MM.1S (cell line): ENCODE data around the gene AQP2.

Experiments
- DNase-seq: peaks from one replicate; pipeline ENCODE4 v3.0.0-alpha.2; 2015
- H2AFZ ChIP-seq: fragments of 300-600 bp; sonication (generic); 2 replicates; pipeline ENCODE4 v1.6.0; 2016; ENCODE audit warnings: antibody characterized with exemption, low read length
- H3F3A ChIP-seq: fragments of 300-600 bp; sonication (generic); 2 replicates; pipeline ENCODE4 v1.6.1; 2016; ENCODE audit warnings: mild to moderate bottlenecking, antibody characterized with exemption, low read length, moderate library complexity, mixed read lengths; ENCODE audit not compliant: insufficient read depth
- H3K27ac ChIP-seq: fragments of 300-600 bp; sonication (generic); 2 replicates; pipeline ENCODE4 v1.5.1; 2016; ENCODE audit warnings: mild to moderate bottlenecking, low read length
- H3K27me3 ChIP-seq: fragments of 300-600 bp; sonication (generic); replicated peaks from 2 replicates; pipeline ENCODE4 v1.6.0; 2016; ENCODE audit warnings: low read length; ENCODE audit not compliant: insufficient read depth
- H3K36me3 ChIP-seq: fragments of 300-600 bp; sonication (generic); replicated peaks from 2 replicates; pipeline ENCODE4 v1.6.1; 2016; ENCODE audit warnings: mild to moderate bottlenecking, low read length, mixed read lengths; ENCODE audit not compliant: insufficient read depth
- H3K4me1 ChIP-seq: fragments of 300-600 bp; sonication (generic); 2 replicates; pipeline ENCODE4 v1.6.1; 2016; ENCODE audit warnings: low read length, mixed read lengths
- H3K4me2 ChIP-seq: fragments of 300-600 bp; sonication (generic); 2 replicates; pipeline ENCODE4 v1.6.0; 2016; ENCODE audit warnings: low read depth, low read length
- H3K4me3 ChIP-seq: fragments of 300-600 bp; sonication (generic); 2 replicates; pipeline ENCODE4 v1.5.1; 2016; ENCODE audit warnings: low read length, mixed read lengths
- H3K79me2 ChIP-seq: fragments of 300-600 bp; sonication (generic); 2 replicates; pipeline ENCODE4 v1.6.1; 2016; ENCODE audit warnings: mixed run types, low read length, mixed read lengths
- H3K9ac ChIP-seq: fragments of 300-600 bp; sonication (generic); 2 replicates; pipeline ENCODE4 v1.6.1; 2016; ENCODE audit warnings: low read length, mixed read lengths
- H3K9me2 ChIP-seq: fragments of 300-600 bp; sonication (generic); replicated peaks from 2 replicates; pipeline ENCODE4 v1.6.1; 2016; ENCODE audit warnings: mild to moderate bottlenecking, low read length, mixed read lengths; ENCODE audit not compliant: insufficient read depth
- H3K9me3 ChIP-seq: fragments of 300-600 bp; sonication (generic); replicated peaks from 2 replicates; pipeline ENCODE4 v1.6.1; 2016; ENCODE audit warnings: mild to moderate bottlenecking, low read length, mixed read lengths; ENCODE audit not compliant: insufficient read depth
- H4K20me1 ChIP-seq: fragments of 300-600 bp; sonication (generic); 2 replicates; pipeline ENCODE4 v1.6.1; 2016; ENCODE audit warnings: mild to moderate bottlenecking, low read length, moderate library complexity, mixed read lengths; ENCODE audit not compliant: insufficient read depth
- EZH2 ChIP-seq: fragments of 300-600 bp; sonication (generic); optimal IDR thresholded peaks from 2 replicates; pipeline ENCODE3; 2017; ENCODE audit warnings: low read depth, mild to moderate bottlenecking, antibody characterized with exemption, low read length, mixed read lengths
- EZH2phosphoT487 ChIP-seq: fragments of 300-600 bp; sonication (generic); IDR thresholded peaks from 2 replicates; pipeline ENCODE4 v1.6.1; 2018; ENCODE audit warnings: antibody characterized with exemption, low read length
- TF ChIP-seq, protein P1 (sequence below): fragments of 300-600 bp; sonication (generic); IDR thresholded peaks from 2 replicates; pipeline ENCODE4 v1.5.1; 2016; ENCODE audit warnings: antibody characterized with exemption, low read length, mixed read lengths

The AQP2 gene

DNA sequence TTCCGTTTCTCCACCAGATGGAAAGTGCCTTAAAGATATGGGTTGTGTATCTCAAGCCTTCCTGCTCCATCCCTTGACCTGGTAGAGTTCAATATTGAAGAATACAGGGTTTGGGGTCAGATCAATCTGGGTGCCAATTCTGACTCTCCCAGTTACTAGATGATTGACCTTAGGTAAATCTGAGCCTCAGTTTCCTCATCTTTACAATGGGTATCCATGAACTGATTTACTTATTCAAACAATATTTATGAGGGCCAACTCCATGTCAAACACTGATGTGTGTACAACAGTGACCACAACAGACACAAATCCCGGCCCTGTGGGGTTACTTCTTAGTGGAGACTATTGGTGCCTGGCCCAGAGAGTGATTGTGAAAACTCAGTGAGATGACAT lies 39.3 kb upstream of the AQP2 start:
- H3F3A ChIP-seq = no peaks in the 10 kb centered on the region
- no peaks in the 10 kb centered on the region for H4K20me1 ChIP-seq
- no peak overlapping the region for H2AFZ ChIP-seq
- no peak for TF ChIP-seq EZH2
- TF ChIP-seq, protein P1, sequence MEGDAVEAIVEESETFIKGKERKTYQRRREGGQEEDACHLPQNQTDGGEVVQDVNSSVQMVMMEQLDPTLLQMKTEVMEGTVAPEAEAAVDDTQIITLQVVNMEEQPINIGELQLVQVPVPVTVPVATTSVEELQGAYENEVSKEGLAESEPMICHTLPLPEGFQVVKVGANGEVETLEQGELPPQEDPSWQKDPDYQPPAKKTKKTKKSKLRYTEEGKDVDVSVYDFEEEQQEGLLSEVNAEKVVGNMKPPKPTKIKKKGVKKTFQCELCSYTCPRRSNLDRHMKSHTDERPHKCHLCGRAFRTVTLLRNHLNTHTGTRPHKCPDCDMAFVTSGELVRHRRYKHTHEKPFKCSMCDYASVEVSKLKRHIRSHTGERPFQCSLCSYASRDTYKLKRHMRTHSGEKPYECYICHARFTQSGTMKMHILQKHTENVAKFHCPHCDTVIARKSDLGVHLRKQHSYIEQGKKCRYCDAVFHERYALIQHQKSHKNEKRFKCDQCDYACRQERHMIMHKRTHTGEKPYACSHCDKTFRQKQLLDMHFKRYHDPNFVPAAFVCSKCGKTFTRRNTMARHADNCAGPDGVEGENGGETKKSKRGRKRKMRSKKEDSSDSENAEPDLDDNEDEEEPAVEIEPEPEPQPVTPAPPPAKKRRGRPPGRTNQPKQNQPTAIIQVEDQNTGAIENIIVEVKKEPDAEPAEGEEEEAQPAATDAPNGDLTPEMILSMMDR = no peak
- TF ChIP-seq EZH2phosphoT487 = no peak
- no peak overlapping the region for H3K9ac ChIP-seq
- no peaks in the 10 kb centered on the region for H3K4me1 ChIP-seq
- no peaks in the 10 kb centered on the region for H3K36me3 ChIP-seq
- H3K27me3 ChIP-seq = no peaks in the 10 kb centered on the region
- no peak overlapping the region for H3K4me2 ChIP-seq
- DNase-seq = no peak
- no peaks in the 10 kb centered on the region for H3K9me3 ChIP-seq
- H3K27ac ChIP-seq = no peak overlapping the region
- no peaks in the 10 kb centered on the region for H3K79me2 ChIP-seq
- H3K9me2 ChIP-seq = no peaks in the 10 kb centered on the region
- H3K4me3 ChIP-seq = no peak overlapping the region

DNA sequence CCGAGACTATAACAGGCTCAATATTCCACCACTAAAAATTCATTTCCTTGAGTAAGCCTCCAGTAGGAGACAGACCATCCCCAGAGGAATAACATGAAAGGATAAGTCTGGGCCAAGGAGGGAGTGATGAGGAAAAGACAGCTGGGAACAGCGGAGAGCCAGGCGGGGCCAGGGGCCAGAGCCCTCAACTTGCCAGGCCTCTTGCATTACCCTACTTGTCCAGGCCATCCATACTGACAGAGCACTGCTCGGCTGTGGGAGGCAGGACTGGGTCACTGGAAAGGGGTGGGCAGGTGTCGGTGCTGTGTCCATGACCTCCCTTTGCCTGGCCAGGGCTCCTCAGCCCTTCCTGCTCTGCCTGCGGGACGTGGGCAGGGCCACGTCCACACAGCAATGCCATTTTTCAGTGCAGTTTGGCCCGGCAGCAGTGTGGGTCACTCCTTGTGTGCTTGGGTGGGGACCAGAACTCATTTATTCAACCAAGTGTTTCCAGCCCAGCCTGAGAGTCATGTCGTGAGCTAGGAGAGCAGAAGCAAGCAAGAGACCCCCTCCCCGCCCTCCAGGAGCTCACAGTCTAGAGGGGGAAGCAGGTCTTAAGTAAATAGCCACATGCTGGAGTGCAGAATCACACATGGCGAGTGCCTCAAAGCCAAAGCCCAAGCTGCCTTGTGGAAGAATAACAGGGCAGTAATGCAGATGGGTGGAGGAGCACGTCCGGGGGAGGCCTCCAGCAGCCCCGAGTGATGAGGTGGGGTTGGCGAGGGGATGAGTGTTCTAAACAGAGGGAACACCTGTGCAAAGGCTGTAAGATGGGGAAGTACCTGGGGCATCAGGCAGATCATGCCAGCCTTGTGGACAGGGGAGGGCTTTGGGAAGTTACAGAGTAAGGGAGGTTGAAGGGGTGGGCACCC lies 37.9 kb upstream of the AQP2 start:
- no peaks in the 10 kb centered on the region for H3K9me2 ChIP-seq
- no peak overlapping the region for H3K9ac ChIP-seq
- H3K79me2 ChIP-seq = no peaks in the 10 kb centered on the region
- no peak for DNase-seq
- H3F3A ChIP-seq = no peaks in the 10 kb centered on the region
- H4K20me1 ChIP-seq = no peaks in the 10 kb centered on the region
- H2AFZ ChIP-seq = no peak overlapping the region
- no peak overlapping the region for H3K4me3 ChIP-seq
- H3K4me1 ChIP-seq = no peaks in the 10 kb centered on the region
- H3K27me3 ChIP-seq = no peaks in the 10 kb centered on the region
- H3K9me3 ChIP-seq = no peaks in the 10 kb centered on the region
- H3K4me2 ChIP-seq = no peak overlapping the region
- H3K36me3 ChIP-seq = no peaks in the 10 kb centered on the region
- H3K27ac ChIP-seq = no peak overlapping the region
- TF ChIP-seq EZH2phosphoT487 (no peak), EZH2 (no peak)
- TF ChIP-seq, protein P1 = no peak

DNA sequence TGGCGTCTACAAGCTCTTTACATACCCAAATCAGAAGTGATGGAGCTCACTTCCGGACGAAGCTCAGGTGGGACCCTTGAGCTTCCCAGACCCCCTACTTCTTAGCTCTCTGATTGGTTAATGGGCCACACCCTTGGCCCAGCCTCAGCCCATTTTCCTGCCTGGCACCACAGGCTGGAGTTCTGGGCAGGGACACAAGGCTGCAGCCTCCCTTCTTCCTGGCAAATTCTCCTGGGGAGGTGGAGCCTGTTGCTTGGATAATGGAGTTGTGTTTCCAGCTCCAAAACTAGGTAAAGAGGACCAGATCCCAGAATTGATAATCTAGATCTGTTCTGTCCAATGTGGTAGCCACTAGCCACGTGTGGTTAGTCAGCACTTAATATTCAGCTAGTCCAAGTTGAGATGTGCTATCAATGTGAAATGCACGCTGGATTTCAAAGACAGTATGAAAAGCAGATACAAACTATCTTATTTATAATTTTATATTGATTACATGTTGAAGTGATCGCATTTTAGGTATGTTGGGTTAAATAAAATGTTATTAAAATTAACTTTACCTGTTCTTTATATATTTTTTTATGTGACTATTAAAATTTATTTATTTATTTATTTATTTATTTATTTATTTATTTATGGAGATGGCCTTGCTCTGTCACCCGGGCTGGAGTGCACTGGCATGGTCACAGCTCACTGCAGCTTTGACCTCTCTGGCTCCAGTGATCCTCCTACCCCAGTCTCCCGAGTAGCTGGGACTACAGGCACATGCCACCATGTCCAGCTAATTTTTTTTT lies 34.2 kb upstream of the AQP2 start:
- H3K9ac ChIP-seq = no peak overlapping the region
- H3K9me2 ChIP-seq = no peaks in the 10 kb centered on the region
- no peak overlapping the region for H3K4me2 ChIP-seq
- H3K27me3 ChIP-seq = no peaks in the 10 kb centered on the region
- DNase-seq = no peak
- TF ChIP-seq EZH2phosphoT487 (no peak), EZH2 (no peak)
- TF ChIP-seq, protein P1 = no peak
- no peak overlapping the region for H3K27ac ChIP-seq
- no peak overlapping the region for H3K4me3 ChIP-seq
- no peaks in the 10 kb centered on the region for H3K79me2 ChIP-seq
- no peak overlapping the region for H2AFZ ChIP-seq
- H3K36me3 ChIP-seq = no peaks in the 10 kb centered on the region
- H3F3A ChIP-seq = no peaks in the 10 kb centered on the region
- no peaks in the 10 kb centered on the region for H3K4me1 ChIP-seq
- no peaks in the 10 kb centered on the region for H4K20me1 ChIP-seq
- no peaks in the 10 kb centered on the region for H3K9me3 ChIP-seq
